GM19328 (cell line): ENCODE results near the gene FAM117A.
A peak's percentile ranks its signal among the peaks of the same experiment; 100 is the strongest.
"Not testable (repeated sequence)": the region's sequence is repeated elsewhere in the genome, so short reads cannot be mapped to it uniquely, and the experiment has no call there.

Experiments used
- ATAC-seq: cut with Tn5 transposase; IDR thresholded peaks from one replicate; pipeline ENCODE4 v1.9.1; 2021; ENCODE audit warnings: mild to moderate bottlenecking, moderate library complexity; ENCODE audit not compliant: unreplicated experiment

The FAM117A gene

GRCh38 chr17:49764559-49765180 lies 739 bp upstream of the FAM117A start:
- no peak for ATAC-seq

GRCh38 chr17:49762151-49762941 lies 1.6 kb downstream of the FAM117A start:
- ATAC-seq, result no peak

GRCh38 chr17:49760932-49761558 lies 2.9 kb downstream of the FAM117A start:
- ATAC-seq, result no peak

GRCh38 chr17:49760296-49760695 lies 3.6 kb downstream of the FAM117A start:
- ATAC-seq, result no peak

GRCh38 chr17:49759203-49759602 lies 4.7 kb downstream of the FAM117A start:
- ATAC-seq, result no peak

GRCh38 chr17:49758464-49759010 lies 5.4 kb downstream of the FAM117A start:
- ATAC-seq, result not testable (repeated sequence)

GRCh38 chr17:49757151-49757777 lies 6.7 kb downstream of the FAM117A start:
- ATAC-seq, result no peak

- no peak for ATAC-seq
Observed at GRCh38 chr17:49756323-49757150, 7.4 kb downstream of the FAM117A start.

- no peak for ATAC-seq
Observed at GRCh38 chr17:49755663-49756283, 8.2 kb downstream of the FAM117A start.

GRCh38 chr17:49753959-49754391 lies 10.0 kb downstream of the FAM117A start:
- no peak for ATAC-seq

- ATAC-seq, result no peak
Observed at GRCh38 chr17:49752508-49752907, 11.4 kb downstream of the FAM117A start.

- no peak for ATAC-seq
Observed at GRCh38 chr17:49749730-49750129, 14.2 kb downstream of the FAM117A start.

- peak; percentile 66 for ATAC-seq
Observed at GRCh38 chr17:49748791-49749190, 15.1 kb downstream of the FAM117A start.

- ATAC-seq, result no peak
Observed at GRCh38 chr17:49748223-49748622, 15.7 kb downstream of the FAM117A start.

GRCh38 chr17:49747632-49748031 lies 16.3 kb downstream of the FAM117A start:
- ATAC-seq, result no peak

- ATAC-seq, result peak; percentile 42
Observed at GRCh38 chr17:49746791-49747490, 17.0 kb downstream of the FAM117A start.

GRCh38 chr17:49745175-49746139 lies 18.5 kb downstream of the FAM117A start:
- no peak for ATAC-seq

- no peak for ATAC-seq
Observed at GRCh38 chr17:49742166-49742638, 21.7 kb downstream of the FAM117A start.
